H1 (cell line): Measurements from ENCODE around the gene LRRC4.

Source experiments
- ATF2 ChIP-seq: IDR thresholded peaks from 2 replicates; pipeline ENCODE4 v1.6.1; 2012; ENCODE audit warnings: low read length, inconsistent platforms
- CTCF ChIP-seq, 3 experiments: IDR thresholded peaks; 1 replicate in 2 of 3; 2 replicates in 1 of 3; pipeline versions ENCODE4 v1.5.1 to v1.6.1; 2011; ENCODE audit warnings: low read length in 3 of 3, mild to moderate bottlenecking in 3 of 3, inconsistent platforms in 2 of 3, low read depth in 1 of 3, moderate library complexity in 1 of 3; ENCODE audit not compliant: insufficient read depth in 1 of 3; ENCODE audit errors: control extremely low read depth in 1 of 3
- SIX5 ChIP-seq: IDR thresholded peaks from 2 replicates; pipeline ENCODE4 v1.6.1; 2011; ENCODE audit warnings: mild to moderate bottlenecking, low read depth, low read length

DNA sequence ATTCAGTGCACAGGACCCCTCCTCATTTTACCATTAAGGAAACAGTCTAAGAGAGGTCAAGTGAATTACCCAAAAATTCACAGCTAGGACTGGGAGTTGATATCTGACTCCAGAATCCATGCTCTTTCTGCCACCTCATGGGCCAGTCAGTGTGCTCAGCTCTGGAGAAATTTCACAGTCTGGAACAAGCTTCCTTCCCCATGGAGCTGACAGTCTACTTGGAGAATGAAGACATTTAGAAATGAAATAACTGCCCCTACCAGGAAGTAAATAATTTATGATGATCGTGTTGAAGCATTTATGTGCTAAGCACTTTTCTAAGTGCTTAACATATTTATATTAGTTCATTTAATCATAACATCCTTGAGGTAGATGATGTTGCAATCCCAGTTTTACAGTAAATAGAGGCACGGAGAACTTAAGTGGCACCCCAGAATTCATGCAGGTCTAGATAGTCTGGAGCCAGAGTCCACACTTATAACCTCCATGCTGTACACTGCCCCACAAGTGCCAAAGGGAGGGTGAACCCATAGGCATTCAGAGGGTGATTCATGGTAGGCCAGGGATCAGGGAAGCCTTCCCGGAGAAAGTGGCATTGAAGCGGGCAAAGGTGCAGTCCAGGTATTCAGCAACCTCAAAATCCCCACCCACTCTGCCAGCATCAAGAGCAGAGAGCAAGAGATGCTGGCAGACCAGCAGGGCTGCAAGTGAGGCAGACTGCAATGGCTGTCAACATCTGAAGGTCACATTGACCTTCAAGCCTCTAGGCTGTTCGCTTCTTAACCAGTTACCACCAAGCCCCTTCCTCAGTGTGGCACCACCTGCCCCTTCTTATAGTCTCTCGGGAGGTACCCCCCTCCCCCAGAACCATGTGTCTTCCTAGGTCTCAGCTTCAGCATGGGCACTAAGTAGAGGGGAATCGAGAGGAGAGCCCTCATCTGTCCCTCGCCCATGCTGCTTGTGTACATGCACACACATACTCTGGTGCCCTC, 38.4 kb upstream of the LRRC4 start:
- TF ChIP-seq CTCF (IDR thresholded peaks at IDR 0.05; ENCODE audit: control extremely low read depth in 1 of 3, insufficient read depth in 1 of 3, low read depth in 1 of 3, low read length in 3 of 3) = no peak
- no peak for TF ChIP-seq ATF2
- TF ChIP-seq SIX5 = no peak
